ENCODE data around the gene PSMG2. TPM values are rescaled to one million over a fixed set of nuclear protein-coding genes. Genes with fewer than 3 reads are reported as not detected.

PSMG2 gene
- total and polyA plus RNA-seq, 12 donors, result 36.2 to 64.7 (median 47.6) TPM

DNA sequence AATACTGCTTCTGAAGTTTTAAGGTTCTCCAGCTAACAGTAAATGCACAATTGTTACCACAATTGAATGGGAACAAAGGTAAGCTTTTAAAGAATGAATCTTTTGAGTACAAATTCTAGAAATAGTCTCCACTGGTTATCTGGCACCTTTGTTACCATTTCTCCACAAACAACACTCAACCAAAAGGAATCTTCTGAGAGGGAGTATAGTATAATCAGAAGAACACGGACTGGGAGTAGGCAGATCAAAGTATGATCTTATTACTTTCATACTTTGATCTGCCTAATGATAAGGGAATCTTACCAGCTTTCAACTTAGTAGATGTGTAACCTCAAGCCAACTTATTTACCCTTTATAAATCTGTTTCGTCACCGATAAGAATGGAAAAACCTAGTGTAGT is 1.7 kb upstream of the PSMG2 start:
- no peak for ATAC-seq
- H3K36me3 ChIP-seq, result peaks cover 0 to 54% (median 11%) of the 10 kb centered on the region in 9 donors
- WGBS, 2 donors, result 88 to 91% methylated on average over 3 of the region's 3 CpGs
- peaks cover 4 to 45% (median 31%) of the 10 kb centered on the region in 9 donors for H3K4me1 ChIP-seq
- DNase-seq, result no peak
- intact Hi-C loops (cut with DNase I), result no loop called here
- H3K27ac ChIP-seq, result no peak overlapping the region
- H3K9me3 ChIP-seq, result no peaks in the 10 kb centered on the region
- no peaks in the 10 kb centered on the region for H3K27me3 ChIP-seq
- peak overlapping the region in 5 of 10 donors; percentile 90 to 96 (median 93) for H3K4me3 ChIP-seq
- no peak for TF ChIP-seq CTCF (IDR thresholded peaks at IDR 0.05)

GRCh38 chr18:12703096-12703567 is 290 bp downstream of the PSMG2 start:
- intact Hi-C loops (cut with DNase I), result loop anchor here in 2 of 10 donors (2.0 kb wide), 1 partner anchor 24 kb away; no protein-coding TSS in a partner anchor
- peak overlapping the region; percentile 94 to 99 (median 96) for H3K27ac ChIP-seq
- H3K36me3 ChIP-seq, result peaks cover 0 to 56% (median 26%) of the 10 kb centered on the region in 9 donors
- H3K4me1 ChIP-seq, result peaks cover 4 to 45% (median 31%) of the 10 kb centered on the region in 9 donors
- ATAC-seq (peak in 5 of 8 donors; percentile 1 to 65 (median 43)), DNase-seq (no peak)
- H3K4me3 ChIP-seq, result peak overlapping the region; percentile 70 to 96 (median 93)
- peak in 1 of 9 donors; percentile 7 for TF ChIP-seq CTCF (IDR thresholded peaks at IDR 0.05)
- WGBS, 2 donors, result 0% methylated on average over 28 of the region's 28 CpGs
- H3K27me3 ChIP-seq, result no peaks in the 10 kb centered on the region
- no peaks in the 10 kb centered on the region for H3K9me3 ChIP-seq

GRCh38 chr18:12703664-12704063 is 822 bp downstream of the PSMG2 start:
- Histone ChIP-seq H3K4me1 (peaks cover 4 to 45% (median 31%) of the 10 kb centered on the region in 9 donors), H3K36me3 (peaks cover 0 to 56% (median 24%) of the 10 kb centered on the region in 9 donors), H3K27ac (peak overlapping the region in 7 of 10 donors; percentile 94 to 99 (median 98)), H3K9me3 (no peaks in the 10 kb centered on the region), H3K4me3 (peak overlapping the region; percentile 70 to 96 (median 93)), H3K27me3 (no peaks in the 10 kb centered on the region)
- WGBS, 2 donors, result 1% methylated on average over 2 of the region's 2 CpGs
- intact Hi-C loops (cut with DNase I), result loop anchor here in 2 of 10 donors (2.0 kb wide), 1 partner anchor 25 kb away; no protein-coding TSS in a partner anchor
- ATAC-seq (no peak), DNase-seq (no peak)
- TF ChIP-seq CTCF (IDR thresholded peaks at IDR 0.05), result no peak

DNA sequence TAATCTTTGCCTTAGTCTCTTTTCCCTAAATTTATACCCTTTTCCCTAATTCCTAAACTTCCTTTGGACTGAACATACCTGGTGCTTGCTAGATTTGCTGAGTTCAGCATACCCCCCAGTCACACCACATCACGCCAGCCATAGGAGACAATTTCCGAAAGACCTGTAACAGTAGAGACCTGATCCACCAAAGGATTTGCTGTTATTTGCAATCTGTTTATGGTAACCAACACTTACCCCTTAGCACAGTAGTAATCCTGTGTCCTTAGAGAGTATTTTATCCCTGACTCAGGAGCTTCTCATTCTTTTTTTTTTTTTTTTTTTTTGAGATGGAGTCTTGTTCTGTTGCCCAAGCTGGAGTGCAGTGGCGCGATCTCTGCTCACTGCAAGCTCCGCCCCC is 8.6 kb downstream of the PSMG2 start:
- ATAC-seq (no peak), DNase-seq (no peak)
- 96 to 100% methylated on average over 5 of the region's 5 CpGs for WGBS, 2 donors

More for the DNA sequence above, 8.6 kb downstream of the PSMG2 start:
- peaks cover 0 to 100% (median 48%) of the 10 kb centered on the region in 9 donors for H3K36me3 ChIP-seq
- H3K27me3 ChIP-seq, result no peaks in the 10 kb centered on the region
- no peak overlapping the region for H3K27ac ChIP-seq
- TF ChIP-seq CTCF (IDR thresholded peaks at IDR 0.05), result no peak
- no peaks in the 10 kb centered on the region for H3K9me3 ChIP-seq
- no peaks in the 10 kb centered on the region for H3K4me1 ChIP-seq
- H3K4me3 ChIP-seq, result no peak overlapping the region
- intact Hi-C loops (cut with DNase I), result no loop called here
